ENCODE results near the gene SIRT3.
A peak's percentile ranks its signal among the peaks of the same experiment; 100 is the strongest.

SIRT3 gene

GRCh38 chr11:235997-236773, at the start of gene SIRT3:
SIRT3 (minus strand) TSS chr11:236342; CDS start chr11:236328, 14 bp downstream.
- DNase-seq: peak; percentile 90

- DNase-seq: no peak
Observed at GRCh38 chr11:285894-286220, 49.7 kb upstream of the SIRT3 start.

DNA sequence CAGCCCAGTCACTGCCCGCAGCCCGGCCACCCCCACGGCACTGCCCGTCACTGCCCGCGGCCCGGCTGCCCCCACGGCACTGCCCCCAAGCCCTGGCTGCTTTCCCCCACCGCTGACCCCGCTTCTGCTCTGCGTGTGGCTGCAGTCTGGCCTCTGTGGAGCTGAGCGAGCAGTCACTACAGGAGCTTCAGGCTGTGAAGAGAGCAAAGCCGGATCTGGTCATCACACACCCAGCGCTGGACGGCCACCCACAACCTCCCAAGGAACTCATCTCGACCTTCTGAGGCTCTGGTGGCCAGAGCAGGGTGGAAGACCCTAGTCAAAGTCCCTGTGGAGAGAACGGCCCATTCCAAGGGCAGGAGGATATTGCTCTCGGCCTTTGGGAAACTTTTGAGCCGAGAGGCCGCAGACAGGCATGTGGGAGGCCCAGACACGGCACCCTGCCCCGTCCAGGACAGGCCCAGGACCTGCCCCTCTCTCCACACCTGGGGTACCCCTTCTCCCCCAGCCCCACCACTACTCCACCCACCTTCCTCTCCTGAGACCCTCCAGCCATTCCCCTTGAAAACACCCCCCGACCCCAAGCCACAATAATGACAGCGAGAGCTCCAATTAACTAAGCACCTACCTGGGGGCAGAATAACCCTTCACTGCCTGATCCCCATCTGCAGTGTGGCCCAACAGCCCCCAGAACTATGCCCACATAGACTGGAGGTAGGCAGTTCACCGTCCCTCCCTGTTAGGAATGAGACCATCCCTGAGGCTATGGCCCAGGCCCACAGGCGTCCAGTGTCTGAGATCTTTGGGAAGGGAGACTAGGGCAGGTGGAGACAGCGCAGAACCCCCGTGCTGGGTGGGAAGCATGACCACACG, 49.1 kb upstream of the SIRT3 start:
- no peak for DNase-seq

DNA sequence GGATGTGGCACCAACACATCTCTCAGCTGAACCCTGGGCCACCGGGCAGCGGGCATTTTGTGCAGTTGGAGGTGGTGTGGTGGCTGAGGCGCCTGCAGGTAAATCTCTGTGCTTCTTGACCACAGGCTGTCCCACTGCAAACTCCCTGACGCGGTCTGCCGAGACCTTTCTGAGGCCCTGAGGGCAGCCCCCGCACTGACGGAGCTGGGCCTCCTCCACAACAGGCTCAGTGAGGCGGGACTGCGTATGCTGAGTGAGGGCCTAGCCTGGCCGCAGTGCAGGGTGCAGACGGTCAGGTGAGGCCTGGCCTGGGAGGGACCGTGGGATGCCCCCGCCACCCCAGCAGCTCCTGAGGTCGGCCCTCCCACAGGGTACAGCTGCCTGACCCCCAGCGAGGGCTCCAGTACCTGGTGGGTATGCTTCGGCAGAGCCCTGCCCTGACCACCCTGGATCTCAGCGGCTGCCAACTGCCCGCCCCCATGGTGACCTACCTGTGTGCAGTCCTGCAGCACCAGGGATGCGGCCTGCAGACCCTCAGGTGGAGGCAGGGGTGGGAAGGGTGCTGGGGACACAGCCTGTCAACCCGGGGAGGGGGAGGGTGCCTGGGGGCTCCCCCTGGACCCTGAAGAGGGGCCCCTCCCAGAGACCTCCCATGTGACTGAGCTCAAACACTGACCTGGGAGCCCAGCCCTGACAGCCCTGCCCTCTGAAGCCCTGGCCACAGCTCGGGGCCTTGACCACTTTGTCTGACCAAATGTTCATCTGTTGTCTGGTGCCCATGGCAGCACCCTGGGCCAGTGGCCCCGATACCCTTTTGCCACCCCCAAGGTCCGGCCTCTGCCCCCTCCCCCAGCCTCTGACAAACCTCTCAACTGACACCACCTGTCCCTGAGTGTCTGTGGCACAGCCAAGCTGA, 48.2 kb upstream of the SIRT3 start:
- DNase-seq: no peak

DNA sequence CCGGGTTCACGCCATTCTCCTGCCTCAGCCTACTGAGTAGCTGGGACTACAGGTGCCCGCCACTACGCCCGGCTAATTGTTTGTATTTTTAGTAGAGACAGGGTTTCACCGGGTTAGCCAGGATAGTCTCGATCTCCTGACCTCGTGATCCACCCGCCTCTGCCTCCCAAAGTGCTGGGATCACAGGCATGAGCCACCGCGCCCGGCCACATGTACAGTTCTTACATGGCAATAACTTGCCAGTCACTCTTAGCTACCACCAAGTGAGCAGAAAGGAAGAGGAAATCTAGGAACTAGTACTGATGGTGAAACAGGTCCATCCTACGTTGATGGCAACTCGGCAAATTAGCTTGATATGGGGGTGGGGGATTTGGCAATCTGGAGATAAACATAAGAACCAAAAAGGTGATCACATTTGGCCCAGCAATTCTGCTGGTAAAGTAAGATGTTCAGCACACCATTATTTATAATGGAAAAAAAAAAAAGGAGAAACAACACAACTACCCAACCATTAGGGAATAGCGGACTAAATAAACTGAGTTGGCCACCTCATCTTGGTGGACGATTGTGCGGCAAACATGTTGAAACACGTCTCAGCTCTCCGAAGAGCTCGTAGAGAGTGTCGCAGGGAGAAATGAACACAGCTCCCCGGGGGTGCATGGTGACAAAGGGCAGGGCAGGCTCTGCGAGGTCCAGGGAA, 47.4 kb upstream of the SIRT3 start:
- DNase-seq: no peak

DNA sequence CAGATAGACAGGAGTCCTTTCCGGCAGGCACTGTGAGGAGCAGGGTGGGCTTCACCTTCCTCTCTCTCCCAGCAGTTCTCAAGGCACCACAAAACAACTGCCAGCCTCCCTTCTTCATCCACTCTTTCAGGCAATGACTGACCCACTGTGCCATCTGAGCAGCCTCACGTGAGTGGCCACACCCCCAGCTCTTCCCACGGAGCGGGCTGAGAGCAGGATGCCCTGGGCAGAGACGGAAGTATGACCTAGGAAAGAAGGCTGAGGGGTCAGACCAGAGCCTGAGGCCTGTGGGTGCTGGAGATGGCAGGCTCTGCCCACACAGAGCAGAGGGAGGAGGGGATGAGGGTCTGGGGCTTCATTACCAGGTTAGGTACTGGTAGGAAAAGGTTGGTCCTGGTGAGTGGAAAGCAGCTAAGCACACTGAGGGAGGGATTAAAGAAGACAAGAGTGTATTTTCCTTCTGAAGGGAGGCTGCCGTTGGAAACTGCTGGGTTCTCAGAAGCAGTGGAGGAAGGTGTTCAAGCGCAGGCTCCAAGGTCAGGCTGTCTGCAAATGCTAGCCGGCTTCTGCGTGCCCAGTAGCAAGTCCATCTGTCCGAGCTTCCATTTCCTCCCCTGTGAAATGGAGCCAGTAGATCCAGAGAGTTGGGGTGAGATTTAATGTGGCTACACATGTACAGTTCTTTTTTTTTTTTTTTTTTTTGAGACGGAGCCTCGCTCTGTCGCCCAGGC, 46.7 kb upstream of the SIRT3 start:
- no peak for DNase-seq

DNA sequence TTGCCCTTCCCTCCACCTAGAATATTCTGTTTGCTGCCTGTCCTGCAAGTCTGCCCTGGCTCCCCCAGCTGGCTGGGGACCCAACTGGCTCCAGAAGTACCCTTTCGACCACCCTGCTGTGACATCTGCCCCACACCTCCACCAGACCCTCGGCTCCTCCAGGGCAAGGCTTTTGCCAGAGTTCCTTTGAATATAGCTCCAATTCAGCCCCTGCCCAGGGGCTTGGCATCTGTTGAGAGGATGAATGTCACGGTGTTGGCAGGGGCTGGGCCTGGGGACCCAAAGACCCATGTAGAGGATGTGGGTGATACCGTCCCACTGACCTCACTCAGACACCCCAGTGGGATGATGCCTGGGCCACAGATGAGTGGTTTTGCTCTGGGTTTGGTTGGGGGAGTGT, 46.0 kb upstream of the SIRT3 start:
- no peak for DNase-seq

- DNase-seq: no peak
Observed at GRCh38 chr11:281486-282161, 45.5 kb upstream of the SIRT3 start.

- peak; percentile 37 to 50 for DNase-seq
Observed at GRCh38 chr11:280706-281485, 44.8 kb upstream of the SIRT3 start.

DNA sequence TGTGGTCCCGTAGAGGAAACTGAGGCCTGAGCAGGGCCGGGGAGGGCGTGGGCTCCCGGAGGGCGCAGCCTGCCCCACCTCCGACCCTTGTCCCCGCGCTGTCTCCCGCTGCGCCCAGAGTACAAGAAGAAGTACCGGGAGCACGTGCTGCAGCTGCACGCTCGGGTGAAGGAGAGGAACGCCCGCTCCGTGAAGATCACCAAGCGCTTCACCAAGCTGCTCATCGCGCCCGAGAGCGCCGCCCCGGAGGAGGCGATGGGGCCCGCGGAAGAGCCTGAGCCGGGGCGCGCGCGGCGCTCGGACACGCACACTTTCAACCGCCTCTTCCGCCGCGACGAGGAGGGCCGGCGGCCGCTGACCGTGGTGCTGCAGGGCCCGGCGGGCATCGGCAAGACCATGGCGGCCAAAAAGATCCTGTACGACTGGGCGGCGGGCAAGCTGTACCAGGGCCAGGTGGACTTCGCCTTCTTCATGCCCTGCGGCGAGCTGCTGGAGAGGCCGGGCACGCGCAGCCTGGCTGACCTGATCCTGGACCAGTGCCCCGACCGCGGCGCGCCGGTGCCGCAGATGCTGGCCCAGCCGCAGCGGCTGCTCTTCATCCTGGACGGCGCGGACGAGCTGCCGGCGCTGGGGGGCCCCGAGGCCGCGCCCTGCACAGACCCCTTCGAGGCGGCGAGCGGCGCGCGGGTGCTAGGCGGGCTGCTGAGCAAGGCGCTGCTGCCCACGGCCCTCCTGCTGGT, 44.0 kb upstream of the SIRT3 start:
- DNase-seq: peak; percentile 49 to 57

- DNase-seq: no peak
Observed at GRCh38 chr11:279040-279965, 43.2 kb upstream of the SIRT3 start.

GRCh38 chr11:278001-278951, 42.1 kb upstream of the SIRT3 start, which contains the start of gene NLRP6:
NLRP6 (plus strand) TSS chr11:278407; CDS start chr11:278570, 163 bp downstream.
- no peak for DNase-seq

GRCh38 chr11:276219-276618, 40.1 kb upstream of the SIRT3 start:
- DNase-seq: no peak

DNA sequence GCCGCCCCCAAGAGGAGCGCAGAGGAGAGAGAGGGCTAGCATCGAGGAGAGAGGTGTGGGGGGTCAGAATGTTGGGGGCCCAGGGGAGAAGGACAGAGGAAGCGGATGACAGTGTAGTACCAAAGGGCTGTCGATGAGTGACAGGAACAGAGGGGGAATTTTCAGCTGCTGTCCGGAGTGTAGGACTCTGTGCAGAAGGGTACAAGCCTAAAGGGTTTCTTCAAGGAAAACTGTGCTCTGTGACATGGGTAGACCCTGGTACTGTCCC, 36.7 kb upstream of the SIRT3 start:
- no peak for DNase-seq

GRCh38 chr11:272195-272930, 36.2 kb upstream of the SIRT3 start:
- DNase-seq: no peak

DNA sequence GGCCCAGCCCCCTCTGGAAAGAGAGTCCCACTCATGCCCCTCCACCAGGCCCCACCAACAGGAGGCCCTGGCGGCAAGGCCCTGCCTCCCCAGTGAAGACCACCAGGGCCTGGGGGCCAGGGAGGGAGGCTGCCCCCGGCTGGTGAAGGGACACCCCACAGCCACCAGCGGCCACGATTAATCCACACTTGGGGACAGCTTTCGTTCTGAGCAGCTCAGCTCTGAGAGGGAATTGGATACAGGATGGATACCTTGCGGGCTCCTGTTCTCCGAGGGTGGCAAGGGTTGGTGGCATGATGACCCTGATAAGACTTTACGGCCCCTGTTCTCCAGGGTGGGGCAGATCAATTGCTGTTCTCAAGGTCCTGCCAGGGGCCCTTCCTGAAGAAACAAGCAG, 35.2 kb upstream of the SIRT3 start:
- no peak for DNase-seq

All from CD4-positive, alpha-beta T cell treated with Interleukin-1 beta for 1 hour (primary cell).